Measurements from ENCODE around the gene KIFAP3.

- TF ChIP-seq CTCF (IDR thresholded peaks at IDR 0.05): no peak
- no peak for TF ChIP-seq POLR2A (IDR thresholded peaks at IDR 0.05)
These were observed 25.2 kb downstream of the KIFAP3 start for GRCh38 chr1:170049176-170049800.

All from adrenal gland (tissue), 5 donors.